PFSK-1 (cell line): Measurements from ENCODE around the gene NANS. TPM values are rescaled to one million over a fixed set of nuclear protein-coding genes. Genes with fewer than 3 reads are reported as not detected.

Source experiments
- FOXP2 ChIP-seq: optimal IDR thresholded peaks from 2 replicates; pipeline ENCODE3; 2011; ENCODE audit warnings: borderline replicate concordance, control low read depth, inconsistent platforms; ENCODE audit not compliant: insufficient read depth; ENCODE audit errors: extremely low read length, extremely low read depth
- POLR2AphosphoS5 ChIP-seq: IDR thresholded peaks from 2 replicates; pipeline ENCODE4 v1.6.1; 2012; ENCODE audit warnings: low read depth, mild to moderate bottlenecking, control low read depth, low read length, moderate library complexity
- SIN3A ChIP-seq: IDR thresholded peaks from 2 replicates; pipeline ENCODE4 v1.6.1; 2012; ENCODE audit warnings: mild to moderate bottlenecking, low read length, moderate library complexity, borderline replicate concordance; ENCODE audit not compliant: insufficient read depth
- TAF1 ChIP-seq: IDR thresholded peaks from 2 replicates; pipeline ENCODE4 v1.6.1; 2012; ENCODE audit warnings: low read length, control low read depth, borderline replicate concordance; ENCODE audit not compliant: insufficient read depth
- polyA plus RNA-seq: library from polyadenylated mRNA; unstranded; fragments of >200 nt; gene quantifications from one replicate; pipeline ENCODE4 v1.2.1, GENCODE V29; 2012; ENCODE audit warnings: low read depth, missing spikeins; ENCODE audit not compliant: insufficient read length
- TF ChIP-seq, protein P1 (sequence below), 2 experiments: IDR thresholded peaks; 2 replicates each; pipeline versions ENCODE4 v1.6.1 to v1.8.0; 2011 to 2012; ENCODE audit warnings: low read depth in 2 of 2, low read length in 2 of 2, control low read depth in 1 of 2, inconsistent platforms in 1 of 2, mild to moderate bottlenecking in 1 of 2, moderate library complexity in 1 of 2; ENCODE audit not compliant: insufficient read depth in 1 of 2

NANS gene, protein sequence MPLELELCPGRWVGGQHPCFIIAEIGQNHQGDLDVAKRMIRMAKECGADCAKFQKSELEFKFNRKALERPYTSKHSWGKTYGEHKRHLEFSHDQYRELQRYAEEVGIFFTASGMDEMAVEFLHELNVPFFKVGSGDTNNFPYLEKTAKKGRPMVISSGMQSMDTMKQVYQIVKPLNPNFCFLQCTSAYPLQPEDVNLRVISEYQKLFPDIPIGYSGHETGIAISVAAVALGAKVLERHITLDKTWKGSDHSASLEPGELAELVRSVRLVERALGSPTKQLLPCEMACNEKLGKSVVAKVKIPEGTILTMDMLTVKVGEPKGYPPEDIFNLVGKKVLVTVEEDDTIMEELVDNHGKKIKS
- polyA plus RNA-seq = 104 TPM

DNA sequence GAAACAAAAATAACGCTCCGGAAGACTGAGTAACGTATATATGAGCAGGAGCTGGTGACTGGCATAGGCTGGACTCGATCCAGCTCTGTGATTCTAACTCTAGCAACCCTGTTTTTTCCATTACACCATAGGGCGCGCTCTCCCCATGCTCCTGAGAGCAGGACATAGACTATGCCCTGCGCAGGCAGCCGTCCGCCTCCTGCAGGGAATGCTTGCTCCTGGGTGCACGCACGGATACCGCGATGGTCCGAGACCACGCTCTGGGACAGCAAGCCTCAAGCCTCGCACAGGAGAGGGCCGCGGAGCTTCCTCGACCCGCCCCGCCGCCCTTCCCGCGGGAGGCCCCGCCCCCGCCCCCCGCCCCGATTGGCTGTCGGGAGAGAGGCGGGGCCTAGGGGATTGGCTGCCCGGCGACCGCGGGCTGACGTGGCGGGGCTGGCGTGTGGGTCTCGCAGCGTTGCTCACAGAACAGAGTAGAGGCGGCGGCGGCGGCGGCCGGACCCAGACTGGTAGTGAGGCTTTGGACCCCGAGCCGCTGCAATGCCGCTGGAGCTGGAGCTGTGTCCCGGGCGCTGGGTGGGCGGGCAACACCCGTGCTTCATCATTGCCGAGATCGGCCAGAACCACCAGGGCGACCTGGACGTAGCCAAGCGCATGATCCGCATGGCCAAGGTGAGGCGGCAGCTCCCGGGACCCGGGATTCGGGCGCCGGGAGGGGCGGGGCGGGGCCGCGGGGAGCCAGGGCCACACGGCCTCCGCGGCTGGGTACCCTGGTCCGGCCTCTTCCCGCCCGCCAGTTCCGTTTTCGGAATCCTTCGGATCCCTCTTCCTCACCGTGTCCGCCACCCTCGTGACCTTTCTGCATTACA is at the start of gene NANS:
TSS of gene NANS (plus strand) at position 464 of the 869 bp plus-strand sequence. CDS start at position 541, 77 bp downstream.
- TF ChIP-seq FOXP2 = no peak
- peak; percentile 87 for TF ChIP-seq POLR2AphosphoS5
- peak; percentile 59; the same call in 1 of the 2 replicates for TF ChIP-seq TAF1
- TF ChIP-seq, protein P1, sequence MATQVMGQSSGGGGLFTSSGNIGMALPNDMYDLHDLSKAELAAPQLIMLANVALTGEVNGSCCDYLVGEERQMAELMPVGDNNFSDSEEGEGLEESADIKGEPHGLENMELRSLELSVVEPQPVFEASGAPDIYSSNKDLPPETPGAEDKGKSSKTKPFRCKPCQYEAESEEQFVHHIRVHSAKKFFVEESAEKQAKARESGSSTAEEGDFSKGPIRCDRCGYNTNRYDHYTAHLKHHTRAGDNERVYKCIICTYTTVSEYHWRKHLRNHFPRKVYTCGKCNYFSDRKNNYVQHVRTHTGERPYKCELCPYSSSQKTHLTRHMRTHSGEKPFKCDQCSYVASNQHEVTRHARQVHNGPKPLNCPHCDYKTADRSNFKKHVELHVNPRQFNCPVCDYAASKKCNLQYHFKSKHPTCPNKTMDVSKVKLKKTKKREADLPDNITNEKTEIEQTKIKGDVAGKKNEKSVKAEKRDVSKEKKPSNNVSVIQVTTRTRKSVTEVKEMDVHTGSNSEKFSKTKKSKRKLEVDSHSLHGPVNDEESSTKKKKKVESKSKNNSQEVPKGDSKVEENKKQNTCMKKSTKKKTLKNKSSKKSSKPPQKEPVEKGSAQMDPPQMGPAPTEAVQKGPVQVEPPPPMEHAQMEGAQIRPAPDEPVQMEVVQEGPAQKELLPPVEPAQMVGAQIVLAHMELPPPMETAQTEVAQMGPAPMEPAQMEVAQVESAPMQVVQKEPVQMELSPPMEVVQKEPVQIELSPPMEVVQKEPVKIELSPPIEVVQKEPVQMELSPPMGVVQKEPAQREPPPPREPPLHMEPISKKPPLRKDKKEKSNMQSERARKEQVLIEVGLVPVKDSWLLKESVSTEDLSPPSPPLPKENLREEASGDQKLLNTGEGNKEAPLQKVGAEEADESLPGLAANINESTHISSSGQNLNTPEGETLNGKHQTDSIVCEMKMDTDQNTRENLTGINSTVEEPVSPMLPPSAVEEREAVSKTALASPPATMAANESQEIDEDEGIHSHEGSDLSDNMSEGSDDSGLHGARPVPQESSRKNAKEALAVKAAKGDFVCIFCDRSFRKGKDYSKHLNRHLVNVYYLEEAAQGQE (IDR thresholded peaks at IDR 0.05; ENCODE audit: insufficient read depth in 1 of 2, low read depth in 2 of 2, low read length in 2 of 2) = no peak
- peak; percentile 25; the same call in 1 of the 2 replicates for TF ChIP-seq SIN3A

DNA sequence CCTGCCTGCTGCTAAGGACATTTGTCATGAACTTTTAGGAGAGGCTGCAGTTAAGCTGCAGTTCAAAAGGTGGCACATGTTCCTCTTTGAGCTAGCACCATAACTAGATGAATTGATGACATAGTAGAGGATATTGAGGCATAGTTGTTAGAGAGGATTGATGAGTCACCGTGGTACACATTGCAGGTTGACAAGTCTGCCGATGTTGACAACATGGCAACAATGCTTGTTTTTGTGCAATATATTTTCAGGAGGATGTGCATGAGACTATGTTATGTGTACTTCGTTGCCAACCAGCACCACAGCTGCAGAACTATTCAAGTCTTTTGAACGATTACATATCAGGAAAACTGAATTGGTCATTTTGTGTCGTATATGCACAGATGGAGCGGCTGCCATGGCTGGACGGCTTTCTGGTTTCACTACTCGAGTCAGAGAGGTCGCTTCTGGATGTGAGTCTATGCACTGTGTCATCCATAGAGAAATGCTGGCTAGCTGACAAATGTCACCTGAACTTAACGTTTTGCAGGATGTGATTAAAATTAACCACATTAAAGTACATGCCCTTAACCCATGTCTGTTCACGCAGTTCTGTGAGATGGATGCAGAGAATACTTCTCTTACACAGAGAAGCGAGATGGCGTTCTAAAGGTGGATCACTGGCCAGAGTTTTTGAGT is 49.1 kb upstream of the NANS start:
- TF ChIP-seq SIN3A = no peak
- TF ChIP-seq POLR2AphosphoS5 = no peak
- TF ChIP-seq FOXP2 = no peak
- TF ChIP-seq TAF1 = no peak
- TF ChIP-seq, protein P1 (IDR thresholded peaks at IDR 0.05; ENCODE audit: insufficient read depth in 1 of 2, low read depth in 2 of 2, low read length in 2 of 2) = no peak

DNA sequence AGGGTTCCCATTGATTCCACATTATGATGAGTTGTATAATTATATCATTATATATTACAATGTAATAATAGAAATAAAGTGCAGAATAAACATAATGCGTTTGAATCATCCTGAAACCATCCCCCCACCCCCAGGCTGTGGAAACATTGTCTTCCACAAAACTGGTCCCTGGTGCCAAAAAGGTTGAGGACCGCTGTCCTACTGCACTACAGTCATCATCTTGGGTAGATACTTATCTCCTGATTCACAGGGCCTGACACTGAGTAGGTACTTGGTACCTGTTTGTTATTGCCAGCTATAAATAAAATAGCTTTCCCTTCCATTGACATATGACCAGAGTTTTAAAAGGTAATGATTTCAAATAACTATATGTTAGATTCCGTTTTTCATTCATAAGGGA is 47.8 kb upstream of the NANS start:
- TF ChIP-seq, protein P1 (IDR thresholded peaks at IDR 0.05; ENCODE audit: insufficient read depth in 1 of 2, low read depth in 2 of 2, low read length in 2 of 2) = no peak
- TF ChIP-seq SIN3A (no peak), TAF1 (no peak), FOXP2 (no peak), POLR2AphosphoS5 (no peak)

DNA sequence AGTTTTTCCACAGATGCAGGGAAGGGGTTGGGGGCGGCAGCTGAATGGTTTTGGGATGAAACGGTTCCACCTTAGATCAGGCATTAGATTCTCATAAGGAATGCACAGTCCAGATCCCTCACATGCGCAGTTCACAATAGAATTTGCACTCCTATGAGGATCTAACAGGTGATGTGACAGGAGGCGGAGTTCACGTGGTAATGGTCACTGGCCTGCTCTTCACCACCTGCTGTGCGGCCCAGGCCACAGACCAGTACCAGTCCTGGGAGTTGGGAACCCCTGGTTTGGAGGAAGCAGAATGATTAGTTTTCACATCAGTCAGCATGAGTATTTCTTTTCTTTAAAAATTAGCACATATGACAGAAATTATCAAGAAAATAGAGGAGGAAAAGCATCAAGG is 47.1 kb upstream of the NANS start:
- TF ChIP-seq, protein P1 (IDR thresholded peaks at IDR 0.05; ENCODE audit: insufficient read depth in 1 of 2, low read depth in 2 of 2, low read length in 2 of 2) = no peak
- TF ChIP-seq FOXP2 = no peak
- TF ChIP-seq TAF1 = no peak
- no peak for TF ChIP-seq POLR2AphosphoS5
- no peak for TF ChIP-seq SIN3A
